ENCODE results near the gene CNIH3. TPM values are rescaled to one million over a fixed set of nuclear protein-coding genes. Genes with fewer than 3 reads are reported as not detected.

Gene CNIH3
- total and polyA plus RNA-seq, 8 donors = 0.45 to 18.7 (median 3.1) TPM; not detected in 1

DNA sequence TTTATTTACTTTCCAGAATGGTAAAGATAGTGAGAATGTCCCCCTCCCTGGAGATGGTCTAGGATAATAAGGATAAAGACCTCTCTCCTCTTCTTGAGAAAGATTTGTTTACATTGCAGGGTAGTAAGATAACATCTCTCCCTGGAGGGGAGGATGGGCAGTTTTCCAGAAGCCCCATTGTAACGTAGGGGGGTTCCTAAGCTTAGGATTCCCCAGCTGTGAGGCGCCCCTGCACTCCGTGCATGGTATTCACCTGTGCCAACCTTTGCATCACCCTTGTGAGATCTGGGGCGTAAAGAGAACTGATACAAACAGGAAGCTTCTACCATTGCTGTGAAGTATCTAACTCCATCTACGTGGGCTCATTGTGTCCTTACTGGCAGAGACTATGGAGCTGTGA lies 164.6 kb downstream of the CNIH3 start:
- DNase-seq = no peak
- no peaks in the 10 kb centered on the region for H3K9me3 ChIP-seq
- 56 to 67% (median 60%) methylated on average over 5 of the region's 5 CpGs for WGBS, 5 donors
- intact Hi-C loops (cut with DNase I; ENCODE audit: low total_unique reads) = no loop called here
- no peak overlapping the region for H3K27ac ChIP-seq
- TF ChIP-seq POLR2A (IDR thresholded peaks at IDR 0.05) = no peak
- TF ChIP-seq, protein P1, sequence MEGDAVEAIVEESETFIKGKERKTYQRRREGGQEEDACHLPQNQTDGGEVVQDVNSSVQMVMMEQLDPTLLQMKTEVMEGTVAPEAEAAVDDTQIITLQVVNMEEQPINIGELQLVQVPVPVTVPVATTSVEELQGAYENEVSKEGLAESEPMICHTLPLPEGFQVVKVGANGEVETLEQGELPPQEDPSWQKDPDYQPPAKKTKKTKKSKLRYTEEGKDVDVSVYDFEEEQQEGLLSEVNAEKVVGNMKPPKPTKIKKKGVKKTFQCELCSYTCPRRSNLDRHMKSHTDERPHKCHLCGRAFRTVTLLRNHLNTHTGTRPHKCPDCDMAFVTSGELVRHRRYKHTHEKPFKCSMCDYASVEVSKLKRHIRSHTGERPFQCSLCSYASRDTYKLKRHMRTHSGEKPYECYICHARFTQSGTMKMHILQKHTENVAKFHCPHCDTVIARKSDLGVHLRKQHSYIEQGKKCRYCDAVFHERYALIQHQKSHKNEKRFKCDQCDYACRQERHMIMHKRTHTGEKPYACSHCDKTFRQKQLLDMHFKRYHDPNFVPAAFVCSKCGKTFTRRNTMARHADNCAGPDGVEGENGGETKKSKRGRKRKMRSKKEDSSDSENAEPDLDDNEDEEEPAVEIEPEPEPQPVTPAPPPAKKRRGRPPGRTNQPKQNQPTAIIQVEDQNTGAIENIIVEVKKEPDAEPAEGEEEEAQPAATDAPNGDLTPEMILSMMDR (IDR thresholded peaks at IDR 0.05) = no peak
- TF ChIP-seq POLR2AphosphoS5 (IDR thresholded peaks at IDR 0.05) = no peak
- no peak for TF ChIP-seq EP300 (IDR thresholded peaks at IDR 0.05)
- peaks cover 0 to 9% (median 3%) of the 10 kb centered on the region in 4 donors for H3K4me1 ChIP-seq
- H3K4me3 ChIP-seq = no peak overlapping the region
- no peaks in the 10 kb centered on the region for H3K36me3 ChIP-seq
- no peaks in the 10 kb centered on the region for H3K27me3 ChIP-seq

DNA sequence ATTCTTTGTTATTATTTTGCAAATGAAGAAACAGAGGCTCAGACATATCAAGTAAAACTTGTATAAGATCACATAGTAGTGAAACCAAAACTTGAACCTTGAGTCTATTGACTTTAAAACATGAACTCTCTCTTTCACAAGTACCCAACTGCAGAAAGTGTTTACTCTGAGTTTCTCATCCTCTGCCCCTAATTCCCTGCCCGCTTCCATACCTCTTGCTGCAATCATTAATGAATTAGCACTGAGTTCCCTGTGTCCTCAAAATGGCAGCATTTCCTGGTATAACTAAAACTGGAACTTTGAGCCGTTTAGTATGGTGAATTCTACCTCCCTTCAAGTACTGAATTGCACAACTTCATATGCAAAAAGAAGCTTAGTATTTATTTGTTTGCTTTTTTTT lies 165.7 kb downstream of the CNIH3 start:
- TF ChIP-seq POLR2AphosphoS5 (IDR thresholded peaks at IDR 0.05) = no peak
- TF ChIP-seq POLR2A (IDR thresholded peaks at IDR 0.05) = no peak
- TF ChIP-seq EP300 (IDR thresholded peaks at IDR 0.05) = no peak
- TF ChIP-seq, protein P1 (IDR thresholded peaks at IDR 0.05) = no peak
- Histone ChIP-seq H3K4me3 (no peak overlapping the region), H3K36me3 (no peaks in the 10 kb centered on the region), H3K27ac (no peak overlapping the region), H3K9me3 (no peaks in the 10 kb centered on the region), H3K27me3 (no peaks in the 10 kb centered on the region), H3K4me1 (peaks cover 0 to 9% (median 3%) of the 10 kb centered on the region in 4 donors)
- intact Hi-C loops (cut with DNase I; ENCODE audit: low total_unique reads) = no loop called here
- WGBS, 5 donors = 55 to 80% (median 63%) methylated on average over 2 of the region's 2 CpGs
- DNase-seq = no peak

GRCh38 chr1:224782281-224783000 lies 166.3 kb downstream of the CNIH3 start:
- TF ChIP-seq, protein P1 (IDR thresholded peaks at IDR 0.05) = no peak
- TF ChIP-seq POLR2AphosphoS5 (IDR thresholded peaks at IDR 0.05) (no peak), EP300 (IDR thresholded peaks at IDR 0.05) (no peak), POLR2A (IDR thresholded peaks at IDR 0.05) (no peak)
- Histone ChIP-seq H3K4me1 (peaks cover 0 to 9% (median 3%) of the 10 kb centered on the region in 4 donors), H3K27me3 (no peaks in the 10 kb centered on the region), H3K36me3 (no peaks in the 10 kb centered on the region), H3K4me3 (no peak overlapping the region), H3K27ac (no peak overlapping the region), H3K9me3 (no peaks in the 10 kb centered on the region)
- 72 to 92% (median 86%) methylated on average over 2 of the region's 2 CpGs for WGBS, 5 donors
- intact Hi-C loops (cut with DNase I; ENCODE audit: low total_unique reads) = no loop called here
- no peak for DNase-seq

DNA sequence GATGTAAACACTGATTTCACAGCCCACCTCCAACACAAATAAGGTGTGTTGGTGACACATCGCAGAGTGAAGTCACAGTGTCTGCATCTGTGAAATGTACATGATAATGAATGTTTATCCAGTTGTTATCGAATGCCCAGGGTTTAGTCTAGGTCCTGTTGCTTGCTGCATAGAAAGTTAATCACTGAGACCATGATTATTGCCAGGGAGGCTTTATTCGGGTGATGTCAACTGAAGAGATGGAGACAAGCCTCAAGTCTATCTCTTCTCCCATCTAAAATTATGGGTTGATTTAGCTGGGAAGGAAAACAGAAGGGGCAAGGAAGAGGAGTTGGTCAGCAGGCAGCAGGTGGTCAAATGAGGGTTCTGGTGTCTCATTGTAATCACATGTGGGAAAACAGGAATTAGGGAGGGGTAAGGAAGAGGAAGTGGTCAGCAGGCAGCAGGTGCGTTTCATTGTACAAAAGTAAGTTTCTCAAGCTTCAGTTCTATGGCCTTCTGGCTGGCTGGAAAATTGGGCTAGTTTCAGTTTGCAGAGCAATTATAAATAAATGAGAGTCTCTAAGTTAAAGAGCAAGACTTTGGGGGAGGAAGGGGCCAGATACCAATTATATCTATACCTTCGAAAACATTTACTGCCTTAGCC lies 167.0 kb downstream of the CNIH3 start:
- no peaks in the 10 kb centered on the region for H3K27me3 ChIP-seq
- H3K27ac ChIP-seq = no peak overlapping the region
- H3K4me3 ChIP-seq = no peak overlapping the region
- WGBS, 5 donors = 44 to 74% (median 56%) methylated on average over 5 of the region's 5 CpGs
- H3K9me3 ChIP-seq = no peaks in the 10 kb centered on the region
- intact Hi-C loops (cut with DNase I; ENCODE audit: low total_unique reads) = no loop called here
- H3K4me1 ChIP-seq = peaks cover 0 to 9% (median 3%) of the 10 kb centered on the region in 4 donors
- no peaks in the 10 kb centered on the region for H3K36me3 ChIP-seq
- TF ChIP-seq, protein P1 (IDR thresholded peaks at IDR 0.05) = no peak
- TF ChIP-seq EP300 (IDR thresholded peaks at IDR 0.05) = no peak
- no peak for TF ChIP-seq POLR2A (IDR thresholded peaks at IDR 0.05)
- no peak for TF ChIP-seq POLR2AphosphoS5 (IDR thresholded peaks at IDR 0.05)
- no peak for DNase-seq
